GM18526 (cell line): ENCODE results near the gene MTF2.

ENCODE experiments used
- POLR2A ChIP-seq: IDR thresholded peaks from 3 replicates; pipeline ENCODE4 v1.6.1; 2011; ENCODE audit not compliant: insufficient read length; ENCODE audit errors: extremely low read depth

Gene MTF2

GRCh38 chr1:93154898-93155297 lies 75.8 kb downstream of the MTF2 start:
- no peak for TF ChIP-seq POLR2A

- TF ChIP-seq POLR2A, result no peak
These were observed 76.3 kb downstream of the MTF2 start for GRCh38 chr1:93155335-93155734.

DNA sequence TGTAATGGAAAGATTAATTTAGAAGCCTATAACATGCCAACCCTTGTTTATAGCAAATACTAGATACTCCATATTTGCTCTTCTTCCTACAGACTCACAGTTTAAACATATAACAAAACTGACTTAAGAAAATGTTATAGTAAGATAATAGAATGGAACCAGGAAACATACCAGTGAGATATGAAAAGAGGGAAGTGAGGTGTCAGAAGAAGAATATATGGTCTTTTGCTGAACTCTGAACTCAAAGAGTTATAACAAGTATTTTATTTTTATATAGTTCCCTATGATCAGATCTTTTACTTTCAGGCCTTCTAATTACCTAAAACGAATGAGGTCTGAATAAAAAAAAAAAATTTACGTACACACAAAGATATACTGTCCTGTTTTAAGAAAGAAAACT lies 80.3 kb downstream of the MTF2 start:
- no peak for TF ChIP-seq POLR2A

GRCh38 chr1:93164816-93165215 lies 85.7 kb downstream of the MTF2 start:
- TF ChIP-seq POLR2A, result no peak

DNA sequence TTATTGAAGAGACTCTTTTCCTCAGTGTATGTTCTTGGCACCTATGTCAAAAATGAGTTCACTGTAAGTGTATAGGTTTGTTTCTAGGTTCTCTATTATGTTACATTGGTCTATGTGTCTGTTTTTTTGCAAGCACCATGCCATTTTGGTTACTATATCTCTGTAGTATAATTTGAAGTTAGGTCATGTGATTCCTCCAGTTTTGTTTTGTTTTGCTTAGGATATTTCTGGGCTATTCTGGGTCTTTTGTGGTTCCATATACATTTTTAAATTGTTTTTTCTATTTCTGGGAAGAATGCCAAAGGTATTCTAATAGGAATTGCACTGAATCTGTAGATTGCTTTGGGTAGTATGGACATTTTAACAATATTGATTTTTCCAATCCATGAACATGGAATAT lies 87.9 kb downstream of the MTF2 start:
- TF ChIP-seq POLR2A, result no peak

DNA sequence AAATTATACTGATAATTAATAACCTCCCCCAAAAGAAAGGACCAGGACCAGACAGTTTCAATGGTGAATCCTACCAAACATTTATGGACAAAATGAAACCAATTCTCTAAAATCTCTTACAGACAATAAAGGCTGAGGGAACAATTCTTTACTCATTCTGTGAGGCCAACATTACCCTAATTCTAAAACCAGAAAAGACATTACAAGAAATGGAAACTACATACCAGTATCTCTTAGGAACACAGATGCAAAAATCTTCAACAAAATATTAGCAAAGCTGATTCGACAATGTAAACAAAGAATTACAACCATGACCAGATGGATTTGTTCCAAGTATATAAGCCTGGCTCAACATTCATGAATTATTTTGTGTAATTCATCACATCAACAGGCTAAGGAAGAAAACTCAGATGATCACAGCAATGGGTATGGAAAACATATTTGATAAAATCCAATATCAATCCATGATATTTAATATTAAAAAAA lies 92.5 kb downstream of the MTF2 start:
- no peak for TF ChIP-seq POLR2A

- no peak for TF ChIP-seq POLR2A
These were observed 93.7 kb downstream of the MTF2 start for GRCh38 chr1:93172778-93173177.

DNA sequence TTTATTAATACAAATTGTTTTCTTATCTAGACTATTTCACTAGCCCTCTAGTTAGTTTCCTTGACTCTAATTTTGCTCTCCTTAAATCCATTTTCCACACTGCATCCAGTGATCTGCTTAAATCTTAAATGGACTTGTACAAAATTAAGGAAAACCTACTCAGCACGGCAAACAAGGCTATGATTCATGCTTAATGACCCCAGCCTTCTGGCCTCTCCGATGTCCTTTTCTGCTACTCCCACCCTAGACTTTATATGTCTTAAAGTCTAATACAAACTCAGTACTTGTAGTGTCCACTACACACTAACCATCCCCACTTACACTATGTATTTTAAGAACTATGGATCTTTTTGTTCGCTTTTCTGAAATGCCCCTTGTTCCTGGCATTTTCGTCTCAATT lies 98.9 kb downstream of the MTF2 start:
- no peak for TF ChIP-seq POLR2A

- TF ChIP-seq POLR2A, result no peak
These were observed 99.3 kb downstream of the MTF2 start for GRCh38 chr1:93178418-93178817.

- TF ChIP-seq POLR2A, result peak; percentile 62
These were observed 101.0 kb downstream of the MTF2 start, which contains the start of gene TMED5 for GRCh38 chr1:93179886-93180722. TSS of gene TMED5 (minus strand) at chr1:93180413. CDS start at chr1:93180242, 171 bp downstream.

GRCh38 chr1:93180723-93181613 lies 101.9 kb downstream of the MTF2 start, which contains the start of gene CCDC18:
TSS of gene CCDC18 (plus strand) at chr1:93180724. CDS start at chr1:93183362, 2,638 bp downstream.
- TF ChIP-seq POLR2A, result peak; percentile 53

DNA sequence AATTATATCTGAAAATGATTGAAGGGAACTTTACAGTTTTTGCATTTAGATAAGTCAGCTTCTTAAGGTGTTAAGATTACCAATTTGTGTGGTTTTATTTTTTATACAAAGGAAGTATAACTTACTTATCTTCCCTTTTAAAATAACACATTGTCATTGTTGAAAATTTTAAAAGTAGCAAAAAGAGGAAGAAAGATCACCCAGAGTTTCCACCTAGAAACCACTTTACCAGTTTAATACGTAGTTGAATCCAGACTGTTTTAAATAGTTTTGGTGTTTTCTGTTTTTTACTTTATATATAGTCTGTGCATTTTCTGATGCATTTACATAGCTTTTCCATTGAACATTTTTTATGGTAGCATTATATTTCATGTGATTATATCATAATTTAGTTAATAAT lies 107.6 kb downstream of the MTF2 start:
- TF ChIP-seq POLR2A, result no peak
